GM18873 (cell line): ENCODE results near the gene ENTPD2.
A peak's percentile ranks its signal among the peaks of the same experiment; 100 is the strongest.
"Not testable (repeated sequence)": the region's sequence is repeated elsewhere in the genome, so short reads cannot be mapped to it uniquely, and the experiment has no call there.

ENCODE experiments used
- ATAC-seq: cut with Tn5 transposase; IDR thresholded peaks from one replicate; pipeline ENCODE4 v1.9.1; 2021; ENCODE audit warnings: mild to moderate bottlenecking, moderate library complexity, moderate number of reproducible peaks; ENCODE audit not compliant: unreplicated experiment, low FRiP score

ENTPD2 gene

GRCh38 chr9:137007108-137007815 is 46.6 kb downstream of the ENTPD2 start:
- no peak for ATAC-seq

GRCh38 chr9:137006116-137007003 is 47.5 kb downstream of the ENTPD2 start:
- ATAC-seq, result no peak

GRCh38 chr9:137004285-137004684 is 49.6 kb downstream of the ENTPD2 start:
- not testable (repeated sequence) for ATAC-seq

- ATAC-seq, result no peak
Observed at GRCh38 chr9:137002646-137003041, 51.2 kb downstream of the ENTPD2 start.

GRCh38 chr9:137001857-137002645 is 51.8 kb downstream of the ENTPD2 start:
- no peak for ATAC-seq

GRCh38 chr9:137000177-137000930 is 53.5 kb downstream of the ENTPD2 start:
- peak; percentile 64 for ATAC-seq
